ENCODE results near the gene LRRC8E.
A peak's percentile ranks its signal among the peaks of the same experiment; 100 is the strongest.
"Not testable (repeated sequence)": the region's sequence is repeated elsewhere in the genome, so short reads cannot be mapped to it uniquely, and the experiment has no call there.

The LRRC8E gene

GRCh38 chr19:7910321-7911161, 22.2 kb downstream of the LRRC8E start:
- DNase-seq: no peak

GRCh38 chr19:7911508-7912143, 23.3 kb downstream of the LRRC8E start:
- no peak for DNase-seq

GRCh38 chr19:7912144-7912696, 23.9 kb downstream of the LRRC8E start:
- DNase-seq: no peak

- no peak for DNase-seq
Observed at GRCh38 chr19:7912697-7913564, 24.6 kb downstream of the LRRC8E start.

- no peak for DNase-seq
Observed at GRCh38 chr19:7913652-7914051, 25.3 kb downstream of the LRRC8E start.

- DNase-seq: no peak
Observed at GRCh38 chr19:7914099-7914498, 25.8 kb downstream of the LRRC8E start.

GRCh38 chr19:7914598-7915045, 26.3 kb downstream of the LRRC8E start, which contains the start of gene TGFBR3L:
Gene TGFBR3L, plus strand, starts transcription at chr19:7914830.
- DNase-seq: no peak

GRCh38 chr19:7915250-7916102, 27.2 kb downstream of the LRRC8E start:
- DNase-seq: no peak

- no peak for DNase-seq
Observed at GRCh38 chr19:7916103-7916954, 28.0 kb downstream of the LRRC8E start.

GRCh38 chr19:7916955-7917266, 28.6 kb downstream of the LRRC8E start:
- DNase-seq: no peak

GRCh38 chr19:7917267-7918061, 29.2 kb downstream of the LRRC8E start:
- peak; percentile 40 for DNase-seq

- DNase-seq: not testable (repeated sequence)
Observed at GRCh38 chr19:7918062-7918614, 29.8 kb downstream of the LRRC8E start.

GRCh38 chr19:7918615-7919421, 30.5 kb downstream of the LRRC8E start:
- no peak for DNase-seq

GRCh38 chr19:7919610-7920518, 31.6 kb downstream of the LRRC8E start, which contains the start of gene SNAPC2:
Gene SNAPC2, plus strand, starts transcription at chr19:7920338. Its CDS starts 29 bp downstream, at chr19:7920367.
- peak; percentile 80 for DNase-seq

- peak; percentile 82 for DNase-seq
Observed at GRCh38 chr19:7920519-7921301, 32.4 kb downstream of the LRRC8E start.

- DNase-seq: no peak
Observed at GRCh38 chr19:7921302-7921966, 33.1 kb downstream of the LRRC8E start.

Measured in NCI-H1694 treated with DMSO at 0.1 percent for 48 hours (cell line).